Retinal pigment epithelial cell (primary cell): ENCODE measurements around the gene NFASC.

Experiments used
- DNase-seq: peaks from one replicate; pipeline ENCODE4 v3.0.0-alpha.2; 2010; ENCODE audit warnings: low read depth
- H3K4me3 ChIP-seq: 2 replicates; pipeline ENCODE4 v1.5.1; 2011; ENCODE audit warnings: mild to moderate bottlenecking, low read length, control low read depth, moderate library complexity
- TF ChIP-seq, protein P1 (sequence below): conservative IDR thresholded peaks from 2 replicates; pipeline ENCODE4 v1.5.1; 2011; ENCODE audit warnings: low read depth, low read length, control low read depth, inconsistent platforms

The NFASC gene

GRCh38 chr1:204885288-204885711 is 14.6 kb downstream of the NFASC start:
- DNase-seq = no peak
- no peak overlapping the region for H3K4me3 ChIP-seq
- TF ChIP-seq, protein P1, sequence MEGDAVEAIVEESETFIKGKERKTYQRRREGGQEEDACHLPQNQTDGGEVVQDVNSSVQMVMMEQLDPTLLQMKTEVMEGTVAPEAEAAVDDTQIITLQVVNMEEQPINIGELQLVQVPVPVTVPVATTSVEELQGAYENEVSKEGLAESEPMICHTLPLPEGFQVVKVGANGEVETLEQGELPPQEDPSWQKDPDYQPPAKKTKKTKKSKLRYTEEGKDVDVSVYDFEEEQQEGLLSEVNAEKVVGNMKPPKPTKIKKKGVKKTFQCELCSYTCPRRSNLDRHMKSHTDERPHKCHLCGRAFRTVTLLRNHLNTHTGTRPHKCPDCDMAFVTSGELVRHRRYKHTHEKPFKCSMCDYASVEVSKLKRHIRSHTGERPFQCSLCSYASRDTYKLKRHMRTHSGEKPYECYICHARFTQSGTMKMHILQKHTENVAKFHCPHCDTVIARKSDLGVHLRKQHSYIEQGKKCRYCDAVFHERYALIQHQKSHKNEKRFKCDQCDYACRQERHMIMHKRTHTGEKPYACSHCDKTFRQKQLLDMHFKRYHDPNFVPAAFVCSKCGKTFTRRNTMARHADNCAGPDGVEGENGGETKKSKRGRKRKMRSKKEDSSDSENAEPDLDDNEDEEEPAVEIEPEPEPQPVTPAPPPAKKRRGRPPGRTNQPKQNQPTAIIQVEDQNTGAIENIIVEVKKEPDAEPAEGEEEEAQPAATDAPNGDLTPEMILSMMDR = no peak

- TF ChIP-seq, protein P1 = no peak
- DNase-seq = no peak
- H3K4me3 ChIP-seq = no peak overlapping the region
Observed at GRCh38 chr1:204885790-204886189, 15.1 kb downstream of the NFASC start.

GRCh38 chr1:204887846-204888245 is 17.2 kb downstream of the NFASC start:
- DNase-seq = no peak
- TF ChIP-seq, protein P1 = no peak
- no peak overlapping the region for H3K4me3 ChIP-seq

DNA sequence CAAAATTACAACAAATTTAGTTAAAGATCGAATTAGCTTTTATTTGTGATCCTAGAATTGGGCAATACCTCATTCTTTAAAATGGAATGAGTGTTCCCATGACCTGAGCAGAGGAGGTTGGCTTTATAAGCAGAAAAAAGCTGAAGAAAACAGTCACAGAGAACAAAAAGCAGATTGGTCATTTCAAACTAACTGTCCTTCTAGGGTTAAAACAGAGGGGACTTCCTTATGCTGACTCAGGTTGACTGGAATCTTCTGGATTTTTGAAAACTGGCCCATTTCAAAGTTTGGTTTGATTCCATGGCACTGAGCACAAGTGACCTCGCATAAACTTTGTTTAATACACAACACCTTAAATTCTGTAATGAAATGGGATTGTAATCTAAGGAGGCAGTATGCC is 17.6 kb downstream of the NFASC start:
- TF ChIP-seq, protein P1 = no peak
- no peak for DNase-seq

GRCh38 chr1:204889681-204890383 is 19.2 kb downstream of the NFASC start:
- H3K4me3 ChIP-seq = no peak overlapping the region
- no peak for DNase-seq
- TF ChIP-seq, protein P1 = no peak

More for the DNA sequence above, 17.6 kb downstream of the NFASC start:
- H3K4me3 ChIP-seq = no peak overlapping the region

DNA sequence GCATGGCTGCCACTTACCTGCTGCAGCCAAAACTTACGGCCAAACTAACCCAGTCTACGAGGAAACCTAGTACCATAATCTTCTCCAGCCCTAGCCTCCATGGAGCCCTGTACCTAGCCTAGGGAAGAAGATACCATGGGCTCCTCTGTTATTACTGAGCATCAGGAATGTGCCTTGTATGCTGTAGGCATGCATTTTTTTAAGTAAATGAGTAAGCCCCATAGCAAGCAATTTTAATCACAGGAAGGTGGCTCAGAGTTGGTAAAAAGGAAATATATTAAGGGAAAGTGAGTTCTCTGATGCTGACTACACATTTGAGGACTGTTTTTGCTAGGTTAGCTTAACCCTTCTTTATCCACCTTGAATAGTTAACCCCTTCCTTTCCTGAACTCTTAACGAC is 21.2 kb downstream of the NFASC start:
- H3K4me3 ChIP-seq = no peak overlapping the region
- TF ChIP-seq, protein P1 = no peak
- DNase-seq = no peak

DNA sequence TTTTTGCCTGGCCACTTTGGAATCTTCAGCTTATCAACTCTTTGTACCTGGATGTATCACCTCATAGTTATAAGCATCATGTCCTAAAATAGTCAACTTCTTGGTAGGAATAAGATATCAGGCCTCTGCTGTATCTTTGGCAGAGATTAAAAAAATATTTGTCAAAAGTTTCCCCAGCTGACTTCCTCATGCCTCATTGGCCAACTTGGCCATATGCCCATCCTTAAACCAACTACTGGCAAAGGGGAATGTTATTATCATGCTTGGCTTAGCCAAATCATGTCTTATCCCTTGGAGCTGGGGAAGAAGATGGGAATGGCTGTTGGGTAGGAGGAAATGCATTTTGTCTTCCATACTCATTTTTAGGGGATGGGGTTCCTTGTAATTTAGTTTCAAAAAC is 23.4 kb downstream of the NFASC start:
- no peak overlapping the region for H3K4me3 ChIP-seq
- TF ChIP-seq, protein P1 = no peak
- no peak for DNase-seq
